HEK293T (cell line): Measurements from ENCODE around the gene OR13J1.

Experiments
- CTCF ChIA-PET: fragments of 350-600 bp; formaldehyde crosslinking; extraction: SDS; loops from one replicate; lab custom pipeline; 2021; ENCODE audit warnings: antibody characterized with exemption, inconsistent platforms; lab: Yijun Ruan, JAX
- POLR2A ChIA-PET: fragments of 350-600 bp; formaldehyde crosslinking; extraction: SDS; loops from one replicate; lab custom pipeline; 2020; ENCODE audit warnings: antibody characterized with exemption, inconsistent platforms; lab: Yijun Ruan, JAX
- DNase-seq: peaks from one replicate; pipeline ENCODE4 v3.0.0; 2012; ENCODE audit warnings: mixed read lengths; ENCODE audit errors: extremely low spot score
- ARNT ChIP-seq: fragments of 450-650 bp; IDR thresholded peaks from 2 replicates; pipeline ENCODE4 v1.6.1; 2017; ENCODE audit warnings: mild to moderate bottlenecking
- BHLHE40 ChIP-seq: fragments of 450-650 bp; IDR thresholded peaks from 2 replicates; pipeline ENCODE4 v1.6.1; 2016; ENCODE audit warnings: mild to moderate bottlenecking, moderate library complexity, borderline replicate concordance
- CTBP1 ChIP-seq: fragments of 450-650 bp; IDR thresholded peaks from 2 replicates; pipeline ENCODE4 v1.6.1; 2016; ENCODE audit warnings: borderline replicate concordance
- ELF4 ChIP-seq: fragments of 450-650 bp; IDR thresholded peaks from 2 replicates; pipeline ENCODE4 v1.6.1; 2017; ENCODE audit warnings: antibody characterized with exemption
- FOXA1 ChIP-seq: fragments of 450-650 bp; IDR thresholded peaks from 2 replicates; pipeline ENCODE4 v1.6.1; 2016; ENCODE audit warnings: mild to moderate bottlenecking
- FOXK2 ChIP-seq: fragments of 450-650 bp; IDR thresholded peaks from 2 replicates; pipeline ENCODE4 v1.6.1; 2016; ENCODE audit warnings: mild to moderate bottlenecking
- FOXM1 ChIP-seq: fragments of 450-650 bp; IDR thresholded peaks from 2 replicates; pipeline ENCODE4 v1.6.1; 2017; ENCODE audit warnings: mild to moderate bottlenecking, borderline replicate concordance
- HDGF ChIP-seq: fragments of 450-650 bp; IDR thresholded peaks from 2 replicates; pipeline ENCODE4 v1.6.1; 2017; ENCODE audit warnings: antibody characterized with exemption, borderline replicate concordance
- L3MBTL2 ChIP-seq: fragments of 450-650 bp; conservative IDR thresholded peaks from 2 replicates; pipeline ENCODE4 v1.6.1; 2016; ENCODE audit warnings: mild to moderate bottlenecking
- LEF1 ChIP-seq: fragments of 450-650 bp; IDR thresholded peaks from 2 replicates; pipeline ENCODE4 v1.6.1; 2017; ENCODE audit warnings: mild to moderate bottlenecking, borderline replicate concordance
- NFRKB ChIP-seq: fragments of 450-650 bp; IDR thresholded peaks from 2 replicates; pipeline ENCODE4 v1.6.1; 2016; ENCODE audit warnings: mild to moderate bottlenecking, moderate library complexity
- SP1 ChIP-seq: fragments of 450-650 bp; IDR thresholded peaks from 2 replicates; pipeline ENCODE4 v1.6.1; 2017
- SUZ12 ChIP-seq: fragments of 450-650 bp; IDR thresholded peaks from 2 replicates; pipeline ENCODE4 v1.6.1; 2016; ENCODE audit warnings: mild to moderate bottlenecking
- TARDBP ChIP-seq: fragments of 450-650 bp; IDR thresholded peaks from 2 replicates; pipeline ENCODE4 v1.6.1; 2016
- ZNF384 ChIP-seq: fragments of 450-650 bp; IDR thresholded peaks from 2 replicates; pipeline ENCODE4 v1.6.1; 2016
- TF ChIP-seq, protein P1 (sequence below): fragments of 450-650 bp; IDR thresholded peaks from 2 replicates; pipeline ENCODE4 v1.6.1; 2016

Gene OR13J1

DNA sequence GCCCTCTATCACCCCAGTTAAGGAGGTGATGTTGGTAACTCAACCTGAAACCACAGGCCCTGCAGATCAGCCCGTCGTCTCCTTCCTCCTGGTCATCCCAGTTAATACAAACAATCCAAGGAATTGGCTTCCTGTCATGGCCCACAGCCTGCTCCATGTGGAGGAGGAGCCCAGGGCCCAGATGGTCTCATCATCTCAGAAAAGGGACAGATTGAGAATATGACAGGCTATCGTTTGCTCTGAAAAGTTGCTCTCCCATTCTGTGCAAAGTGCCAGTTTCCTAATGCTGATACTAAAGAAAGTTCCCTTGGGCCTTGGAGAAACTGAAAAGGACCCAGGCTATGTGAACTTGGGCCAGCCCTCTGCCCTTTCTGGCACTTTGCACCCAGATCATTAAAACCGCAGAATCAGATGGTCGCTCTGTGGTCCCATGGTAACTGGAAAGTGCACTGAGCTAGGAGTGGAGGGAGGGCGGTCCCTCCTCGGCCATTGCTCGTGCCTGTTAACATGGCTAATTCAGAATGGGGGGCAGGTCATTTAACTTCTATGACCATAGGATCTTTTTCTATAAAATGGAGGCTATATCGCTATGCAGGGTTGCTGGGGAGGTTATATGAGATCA is 38.4 kb upstream of the OR13J1 start:
- ChIA-PET CTCF (no interaction called here), POLR2A (no interaction called here)
- TF ChIP-seq ARNT = no peak
- TF ChIP-seq CTBP1 = no peak
- no peak for TF ChIP-seq BHLHE40
- no peak for TF ChIP-seq NFRKB
- TF ChIP-seq, protein P1, sequence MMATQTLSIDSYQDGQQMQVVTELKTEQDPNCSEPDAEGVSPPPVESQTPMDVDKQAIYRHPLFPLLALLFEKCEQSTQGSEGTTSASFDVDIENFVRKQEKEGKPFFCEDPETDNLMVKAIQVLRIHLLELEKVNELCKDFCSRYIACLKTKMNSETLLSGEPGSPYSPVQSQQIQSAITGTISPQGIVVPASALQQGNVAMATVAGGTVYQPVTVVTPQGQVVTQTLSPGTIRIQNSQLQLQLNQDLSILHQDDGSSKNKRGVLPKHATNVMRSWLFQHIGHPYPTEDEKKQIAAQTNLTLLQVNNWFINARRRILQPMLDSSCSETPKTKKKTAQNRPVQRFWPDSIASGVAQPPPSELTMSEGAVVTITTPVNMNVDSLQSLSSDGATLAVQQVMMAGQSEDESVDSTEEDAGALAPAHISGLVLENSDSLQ = no peak
- DNase-seq = no peak

DNA sequence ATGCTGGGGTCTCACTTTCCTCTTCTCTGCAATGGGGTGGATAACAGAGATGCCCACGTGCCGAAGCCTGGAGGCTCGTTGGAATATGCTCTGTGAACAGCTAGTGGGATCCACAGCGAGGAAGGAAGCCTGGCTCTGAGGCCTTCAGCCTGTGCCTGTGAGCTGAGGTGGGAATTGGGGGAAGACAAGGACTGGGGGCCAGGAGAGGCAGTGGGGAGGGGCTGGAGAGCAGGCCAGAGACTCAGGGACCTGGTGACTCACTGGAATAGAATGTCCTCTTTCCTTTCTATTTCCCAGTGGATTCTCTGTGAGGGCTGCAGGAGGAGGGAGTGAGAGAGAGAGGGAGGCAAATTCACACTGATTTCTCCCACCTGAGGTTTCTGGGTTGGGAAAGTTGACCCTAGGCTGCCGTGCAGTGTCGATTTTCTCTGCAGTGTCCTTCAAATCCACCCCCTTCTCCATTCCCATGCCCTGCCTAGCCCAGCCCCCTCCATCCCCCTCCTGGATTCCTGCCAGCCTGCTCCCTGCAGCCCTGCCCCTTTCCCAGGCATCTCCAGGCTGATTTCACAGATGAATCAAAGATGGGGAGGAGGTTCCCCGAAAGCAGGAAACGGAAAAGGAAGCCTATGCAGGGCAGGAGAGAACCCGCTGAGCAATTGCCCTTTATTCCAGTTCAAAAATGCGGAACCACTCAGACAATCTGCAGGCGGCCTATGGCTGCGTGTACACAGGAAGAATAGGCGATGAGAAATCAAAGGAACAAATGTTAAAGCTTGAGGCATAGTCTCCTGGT is 37.7 kb upstream of the OR13J1 start:
- no peak for DNase-seq
- no peak for TF ChIP-seq CTBP1
- TF ChIP-seq FOXM1 = no peak
- TF ChIP-seq ARNT = no peak
- no peak for TF ChIP-seq HDGF
- no peak for TF ChIP-seq L3MBTL2
- no peak for TF ChIP-seq LEF1
- no peak for TF ChIP-seq SUZ12
- TF ChIP-seq, protein P1 = no peak
- no peak for TF ChIP-seq SP1
- TF ChIP-seq FOXA1 = no peak
- no peak for TF ChIP-seq ELF4
- no peak for TF ChIP-seq ZNF384
- TF ChIP-seq BHLHE40 = no peak
- no peak for TF ChIP-seq FOXK2
- POLR2A ChIA-PET = no interaction called here
- CTCF ChIA-PET = no interaction called here

DNA sequence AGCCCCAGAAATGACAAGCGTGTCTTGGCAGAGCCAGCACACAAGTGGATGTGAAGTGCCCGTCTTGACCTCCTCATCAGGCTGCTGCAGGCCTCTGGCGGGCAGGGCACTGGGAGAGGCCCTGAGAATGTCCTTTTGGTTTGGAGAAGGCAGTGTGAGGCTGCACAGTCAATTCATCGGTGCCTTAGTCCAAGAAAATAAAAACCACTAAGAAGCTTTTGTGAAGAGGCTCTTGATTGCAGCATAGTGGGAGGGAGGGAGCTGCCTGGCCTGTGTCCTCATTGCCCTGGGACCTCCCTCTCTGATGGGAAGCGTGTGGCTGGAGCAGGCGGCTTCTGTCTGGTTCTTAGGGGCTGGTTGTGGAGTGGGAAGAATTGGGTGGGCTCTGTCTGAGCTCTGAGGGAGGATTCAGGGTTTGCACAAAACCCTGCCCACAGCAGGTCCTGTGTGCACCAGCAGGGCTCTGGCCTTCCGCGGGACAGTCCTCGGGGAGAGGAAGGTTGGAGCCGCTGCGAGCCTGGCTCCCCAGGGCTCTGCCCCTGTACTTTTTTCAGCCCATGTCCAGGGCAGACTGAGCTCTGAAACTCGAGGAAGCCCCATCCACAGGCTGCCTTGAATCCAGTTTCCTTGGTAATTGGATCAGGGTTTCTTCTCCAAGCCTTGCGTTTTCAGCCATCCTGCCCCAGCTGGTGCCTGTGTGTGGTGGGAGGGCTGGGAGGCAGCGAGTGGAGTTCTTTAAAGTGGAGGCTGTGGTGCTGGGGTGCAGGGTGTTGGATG is 36.9 kb upstream of the OR13J1 start:
- no peak for DNase-seq
- ChIA-PET POLR2A (no interaction called here), CTCF (no interaction called here)
- TF ChIP-seq SP1 (no peak), NFRKB (no peak), L3MBTL2 (no peak), LEF1 (no peak), ARNT (no peak), CTBP1 (no peak), SUZ12 (no peak), FOXA1 (no peak)
- TF ChIP-seq, protein P1 = no peak

DNA sequence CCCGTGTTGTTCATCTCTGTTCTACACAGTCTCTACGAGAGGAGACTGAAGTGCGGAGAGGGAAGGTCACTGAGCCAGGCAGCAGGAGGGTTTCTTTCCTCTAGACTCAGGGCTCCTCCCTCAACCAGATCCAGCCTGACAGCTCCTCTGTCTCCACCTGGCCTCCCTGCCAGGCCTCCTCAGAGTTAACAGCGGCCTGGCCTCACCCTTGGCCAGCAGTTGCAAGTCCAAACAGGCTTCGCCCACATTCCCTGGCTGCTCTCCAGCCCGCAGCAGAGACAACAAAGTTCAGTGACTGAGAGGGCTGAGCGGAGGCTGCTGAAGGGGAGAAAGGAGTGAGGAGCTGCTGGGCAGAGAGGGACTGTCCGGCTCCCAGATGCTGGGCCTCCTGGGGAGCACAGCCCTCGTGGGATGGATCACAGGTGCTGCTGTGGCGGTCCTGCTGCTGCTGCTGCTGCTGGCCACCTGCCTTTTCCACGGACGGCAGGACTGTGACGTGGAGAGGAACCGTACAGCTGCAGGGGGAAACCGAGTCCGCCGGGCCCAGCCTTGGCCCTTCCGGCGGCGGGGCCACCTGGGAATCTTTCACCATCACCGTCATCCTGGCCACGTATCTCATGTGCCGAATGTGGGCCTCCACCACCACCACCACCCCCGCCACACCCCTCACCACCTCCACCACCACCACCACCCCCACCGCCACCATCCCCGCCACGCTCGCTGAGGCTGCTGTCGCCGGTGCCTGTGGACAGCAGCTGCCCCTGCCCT is 35.9 kb upstream of the OR13J1 start, which contains the start of gene HRCT1:
TSS of gene HRCT1 (plus strand) at position 291 of the 768 bp plus-strand sequence. CDS start at position 377, 86 bp downstream.
- ChIA-PET POLR2A (no interaction called here), CTCF (interaction anchor here (0.8 kb wide), 1 partner anchor 15 kb away, joined by 4 read pairs; no protein-coding TSS in a partner anchor)
- no peak for DNase-seq
- TF ChIP-seq ARNT = no peak
- TF ChIP-seq ZNF384 = no peak
- TF ChIP-seq TARDBP = no peak
- no peak for TF ChIP-seq HDGF
- TF ChIP-seq L3MBTL2 = no peak
- TF ChIP-seq CTBP1 = no peak
- no peak for TF ChIP-seq FOXK2
- TF ChIP-seq, protein P1 = no peak
